Uterus (tissue), 2 donors: ENCODE measurements around the gene HSD17B8.

Experiments
- POLR2A ChIP-seq, 2 donors: fragments of 450-650 bp; IDR thresholded peaks; one replicate each; pipeline ENCODE4 v1.6.1; 2016; ENCODE audit warnings: antibody characterized with exemption in 2 of 2, mild to moderate bottlenecking in 1 of 2, moderate library complexity in 1 of 2
- TF ChIP-seq, protein P1 (sequence below), 4 experiments: fragments of 200-600 bp in 2 of 4; fragments of 450-650 bp in 2 of 4; sonication (generic) in 2 of 4; IDR thresholded peaks; one replicate each; pipeline ENCODE4 v1.5.1; 2016 to 2019; ENCODE audit warnings: antibody characterized with exemption in 4 of 4, mild to moderate bottlenecking in 2 of 4, moderate library complexity in 1 of 4

GRCh38 chr6:33160728-33161344 is 43.6 kb upstream of the HSD17B8 start:
- TF ChIP-seq, protein P1, sequence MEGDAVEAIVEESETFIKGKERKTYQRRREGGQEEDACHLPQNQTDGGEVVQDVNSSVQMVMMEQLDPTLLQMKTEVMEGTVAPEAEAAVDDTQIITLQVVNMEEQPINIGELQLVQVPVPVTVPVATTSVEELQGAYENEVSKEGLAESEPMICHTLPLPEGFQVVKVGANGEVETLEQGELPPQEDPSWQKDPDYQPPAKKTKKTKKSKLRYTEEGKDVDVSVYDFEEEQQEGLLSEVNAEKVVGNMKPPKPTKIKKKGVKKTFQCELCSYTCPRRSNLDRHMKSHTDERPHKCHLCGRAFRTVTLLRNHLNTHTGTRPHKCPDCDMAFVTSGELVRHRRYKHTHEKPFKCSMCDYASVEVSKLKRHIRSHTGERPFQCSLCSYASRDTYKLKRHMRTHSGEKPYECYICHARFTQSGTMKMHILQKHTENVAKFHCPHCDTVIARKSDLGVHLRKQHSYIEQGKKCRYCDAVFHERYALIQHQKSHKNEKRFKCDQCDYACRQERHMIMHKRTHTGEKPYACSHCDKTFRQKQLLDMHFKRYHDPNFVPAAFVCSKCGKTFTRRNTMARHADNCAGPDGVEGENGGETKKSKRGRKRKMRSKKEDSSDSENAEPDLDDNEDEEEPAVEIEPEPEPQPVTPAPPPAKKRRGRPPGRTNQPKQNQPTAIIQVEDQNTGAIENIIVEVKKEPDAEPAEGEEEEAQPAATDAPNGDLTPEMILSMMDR (IDR thresholded peaks at IDR 0.05), result no peak
- TF ChIP-seq POLR2A (IDR thresholded peaks at IDR 0.05), result no peak
